Right lung (tissue), 5 donors: Measurements from ENCODE around the gene TSPAN11. TPM values are rescaled to one million over a fixed set of nuclear protein-coding genes. Genes with fewer than 3 reads are reported as not detected.

Source experiments
- polyA plus RNA-seq, 5 donors: library from polyadenylated mRNA; unstranded; fragments of 120-200 nt; gene quantifications; one replicate each; pipeline versions ENCODE4 v1.2.1 to v1.2.3, GENCODE V29; 2013; ENCODE audit warnings: inconsistent platforms in 1 of 5, low replicate concordance in 1 of 5; ENCODE audit not compliant: insufficient read length in 5 of 5, insufficient read depth in 1 of 5

The TSPAN11 gene
- polyA plus RNA-seq, 5 donors, result 11.3 to 17.3 (median 12.6) TPM

Other genes starting within 250 kb of the TSPAN11 start
- gene IPO8, start 230.9 kb upstream of the TSPAN11 start, polyA plus RNA-seq, result 10 to 100 TPM; 34.5 to 54.9 (median 50.3) TPM
- 10 to 100 TPM; 39.0 to 67.0 (median 45.9) TPM for gene CAPRIN2, start 171.8 kb upstream of the TSPAN11 start, polyA plus RNA-seq
- 10 to 100 TPM; 53.9 to 93.3 (median 61.9) TPM for gene DDX11, start 147.1 kb downstream of the TSPAN11 start, polyA plus RNA-seq